GM19467 (cell line): ENCODE data around the gene TMEM147.

Source experiments
- ATAC-seq: cut with Tn5 transposase; IDR thresholded peaks from one replicate; pipeline ENCODE4 v1.9.1; 2021; ENCODE audit warnings: mild to moderate bottlenecking, moderate library complexity; ENCODE audit not compliant: unreplicated experiment

Gene TMEM147

GRCh38 chr19:35519291-35519690 lies 26.1 kb upstream of the TMEM147 start:
- no peak for ATAC-seq

- no peak for ATAC-seq
These were observed 24.2 kb upstream of the TMEM147 start for GRCh38 chr19:35521124-35521743.

GRCh38 chr19:35522745-35523327 lies 22.6 kb upstream of the TMEM147 start:
- no peak for ATAC-seq

- no peak for ATAC-seq
These were observed 21.1 kb upstream of the TMEM147 start for GRCh38 chr19:35524181-35524837.

GRCh38 chr19:35525873-35526272 lies 19.6 kb upstream of the TMEM147 start:
- ATAC-seq = no peak

GRCh38 chr19:35528218-35529038 lies 17.0 kb upstream of the TMEM147 start, which contains the start of gene SBSN:
TSS of gene SBSN (minus strand) at chr19:35528311. CDS start at chr19:35528281, 30 bp downstream.
- ATAC-seq = no peak

GRCh38 chr19:35529241-35530218 lies 15.9 kb upstream of the TMEM147 start:
- no peak for ATAC-seq

GRCh38 chr19:35531291-35531690 lies 14.1 kb upstream of the TMEM147 start:
- ATAC-seq = no peak

- ATAC-seq = no peak
These were observed 12.1 kb upstream of the TMEM147 start, which contains the start of gene GAPDHS for GRCh38 chr19:35533201-35533821. TSS of gene GAPDHS (plus strand) at chr19:35533456. CDS start at chr19:35533528, 72 bp downstream.

- no peak for ATAC-seq
These were observed 11.5 kb upstream of the TMEM147 start for GRCh38 chr19:35533822-35534392.

- no peak for ATAC-seq
These were observed 10.5 kb upstream of the TMEM147 start for GRCh38 chr19:35534803-35535480.

GRCh38 chr19:35539314-35539713 lies 6.1 kb upstream of the TMEM147 start:
- no peak for ATAC-seq

GRCh38 chr19:35539850-35540249 lies 5.6 kb upstream of the TMEM147 start:
- no peak for ATAC-seq

- no peak for ATAC-seq
These were observed 5.0 kb upstream of the TMEM147 start for GRCh38 chr19:35540356-35540927.

- ATAC-seq = no peak
These were observed 3.2 kb upstream of the TMEM147 start for GRCh38 chr19:35542209-35542608.

- no peak for ATAC-seq
These were observed 1.9 kb upstream of the TMEM147 start for GRCh38 chr19:35543280-35544109.

GRCh38 chr19:35544110-35544802 lies 1.2 kb upstream of the TMEM147 start:
- ATAC-seq = no peak
